Ishikawa (cell line): Measurements from ENCODE around the gene MYH14.
A peak's percentile ranks its signal among the peaks of the same experiment; 100 is the strongest.

ENCODE experiments used
- CEBPB ChIP-seq: IDR thresholded peaks from 2 replicates; pipeline ENCODE4 v1.6.1; 2012
- CREB1 ChIP-seq: IDR thresholded peaks from 2 replicates; pipeline ENCODE4 v1.6.1; 2012; ENCODE audit warnings: low read depth
- EGR1 ChIP-seq: IDR thresholded peaks from 2 replicates; pipeline ENCODE4 v1.6.1; 2012
- EP300 ChIP-seq: IDR thresholded peaks from 2 replicates; pipeline ENCODE4 v1.6.1; 2012; ENCODE audit warnings: borderline replicate concordance
- FOXM1 ChIP-seq: IDR thresholded peaks from 2 replicates; pipeline ENCODE4 v1.6.1; 2012; ENCODE audit warnings: low read depth, borderline replicate concordance
- NFIC ChIP-seq: IDR thresholded peaks from 2 replicates; pipeline ENCODE4 v1.6.1; 2012
- RAD21 ChIP-seq: IDR thresholded peaks from 2 replicates; pipeline ENCODE4 v1.6.1; 2012; ENCODE audit warnings: low read depth
- TAF1 ChIP-seq: IDR thresholded peaks from 2 replicates; pipeline ENCODE4 v1.6.1; 2012; ENCODE audit warnings: low read depth, mild to moderate bottlenecking
- TCF12 ChIP-seq: IDR thresholded peaks from 2 replicates; pipeline ENCODE4 v1.6.1; 2012; ENCODE audit warnings: low read depth
- TEAD4 ChIP-seq: IDR thresholded peaks from 2 replicates; pipeline ENCODE4 v1.6.1; 2012
- YY1 ChIP-seq: IDR thresholded peaks from 2 replicates; pipeline ENCODE4 v1.6.1; 2012; ENCODE audit warnings: low read depth
- ZBTB7A ChIP-seq: IDR thresholded peaks from 2 replicates; pipeline ENCODE4 v1.6.1; 2012; ENCODE audit warnings: low read depth
- TF ChIP-seq, protein P1 (sequence below): IDR thresholded peaks from 2 replicates; pipeline ENCODE4 v1.6.1; 2012
- TF ChIP-seq, protein P2 (sequence below): IDR thresholded peaks from 2 replicates; pipeline ENCODE4 v1.6.1; 2012; ENCODE audit warnings: low read depth, mild to moderate bottlenecking
- TF ChIP-seq, protein P3 (sequence below): IDR thresholded peaks from 2 replicates; pipeline ENCODE4 v1.6.1; 2012

MYH14 gene

DNA sequence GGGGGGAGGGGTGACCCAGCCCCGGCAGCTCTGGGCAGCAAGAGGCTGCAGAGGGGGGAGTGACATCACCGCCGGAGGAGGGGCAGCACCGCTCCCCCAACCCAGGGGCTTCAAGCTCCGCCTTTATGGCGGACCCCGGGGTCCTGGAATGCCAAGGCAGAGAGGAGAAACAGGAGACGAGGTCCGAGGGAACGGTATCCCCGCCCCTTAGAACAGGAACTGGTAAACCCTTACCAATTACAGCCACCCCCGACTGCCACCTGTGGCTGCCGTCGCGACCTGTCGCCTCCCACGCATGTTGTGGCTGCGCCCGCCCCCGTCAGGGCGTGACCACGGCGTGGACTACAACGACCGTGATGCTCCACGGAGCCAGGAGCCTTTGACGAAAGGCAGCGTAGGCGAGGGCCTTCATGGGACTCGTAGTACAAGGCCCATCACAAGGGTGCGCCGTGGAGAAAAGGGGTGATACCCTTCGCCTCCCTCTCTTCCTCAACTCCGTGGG is 129.9 kb downstream of the MYH14 start:
- TF ChIP-seq, protein P1, sequence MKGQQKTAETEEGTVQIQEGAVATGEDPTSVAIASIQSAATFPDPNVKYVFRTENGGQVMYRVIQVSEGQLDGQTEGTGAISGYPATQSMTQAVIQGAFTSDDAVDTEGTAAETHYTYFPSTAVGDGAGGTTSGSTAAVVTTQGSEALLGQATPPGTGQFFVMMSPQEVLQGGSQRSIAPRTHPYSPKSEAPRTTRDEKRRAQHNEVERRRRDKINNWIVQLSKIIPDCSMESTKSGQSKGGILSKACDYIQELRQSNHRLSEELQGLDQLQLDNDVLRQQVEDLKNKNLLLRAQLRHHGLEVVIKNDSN, result no peak
- TF ChIP-seq CREB1, result 0 out of 2 replicates have a peak, but pooled peaks have one; percentile 60
- TF ChIP-seq TAF1, result peak; percentile 31; the same call in 1 of the 2 replicates
- no peak for TF ChIP-seq CEBPB
- TF ChIP-seq, protein P2, sequence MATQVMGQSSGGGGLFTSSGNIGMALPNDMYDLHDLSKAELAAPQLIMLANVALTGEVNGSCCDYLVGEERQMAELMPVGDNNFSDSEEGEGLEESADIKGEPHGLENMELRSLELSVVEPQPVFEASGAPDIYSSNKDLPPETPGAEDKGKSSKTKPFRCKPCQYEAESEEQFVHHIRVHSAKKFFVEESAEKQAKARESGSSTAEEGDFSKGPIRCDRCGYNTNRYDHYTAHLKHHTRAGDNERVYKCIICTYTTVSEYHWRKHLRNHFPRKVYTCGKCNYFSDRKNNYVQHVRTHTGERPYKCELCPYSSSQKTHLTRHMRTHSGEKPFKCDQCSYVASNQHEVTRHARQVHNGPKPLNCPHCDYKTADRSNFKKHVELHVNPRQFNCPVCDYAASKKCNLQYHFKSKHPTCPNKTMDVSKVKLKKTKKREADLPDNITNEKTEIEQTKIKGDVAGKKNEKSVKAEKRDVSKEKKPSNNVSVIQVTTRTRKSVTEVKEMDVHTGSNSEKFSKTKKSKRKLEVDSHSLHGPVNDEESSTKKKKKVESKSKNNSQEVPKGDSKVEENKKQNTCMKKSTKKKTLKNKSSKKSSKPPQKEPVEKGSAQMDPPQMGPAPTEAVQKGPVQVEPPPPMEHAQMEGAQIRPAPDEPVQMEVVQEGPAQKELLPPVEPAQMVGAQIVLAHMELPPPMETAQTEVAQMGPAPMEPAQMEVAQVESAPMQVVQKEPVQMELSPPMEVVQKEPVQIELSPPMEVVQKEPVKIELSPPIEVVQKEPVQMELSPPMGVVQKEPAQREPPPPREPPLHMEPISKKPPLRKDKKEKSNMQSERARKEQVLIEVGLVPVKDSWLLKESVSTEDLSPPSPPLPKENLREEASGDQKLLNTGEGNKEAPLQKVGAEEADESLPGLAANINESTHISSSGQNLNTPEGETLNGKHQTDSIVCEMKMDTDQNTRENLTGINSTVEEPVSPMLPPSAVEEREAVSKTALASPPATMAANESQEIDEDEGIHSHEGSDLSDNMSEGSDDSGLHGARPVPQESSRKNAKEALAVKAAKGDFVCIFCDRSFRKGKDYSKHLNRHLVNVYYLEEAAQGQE, result no peak
- TF ChIP-seq RAD21, result no peak
- no peak for TF ChIP-seq EP300
- no peak for TF ChIP-seq NFIC
- peak; percentile 99 for TF ChIP-seq EGR1
- TF ChIP-seq, protein P3, sequence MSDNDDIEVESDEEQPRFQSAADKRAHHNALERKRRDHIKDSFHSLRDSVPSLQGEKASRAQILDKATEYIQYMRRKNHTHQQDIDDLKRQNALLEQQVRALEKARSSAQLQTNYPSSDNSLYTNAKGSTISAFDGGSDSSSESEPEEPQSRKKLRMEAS, result no peak

DNA sequence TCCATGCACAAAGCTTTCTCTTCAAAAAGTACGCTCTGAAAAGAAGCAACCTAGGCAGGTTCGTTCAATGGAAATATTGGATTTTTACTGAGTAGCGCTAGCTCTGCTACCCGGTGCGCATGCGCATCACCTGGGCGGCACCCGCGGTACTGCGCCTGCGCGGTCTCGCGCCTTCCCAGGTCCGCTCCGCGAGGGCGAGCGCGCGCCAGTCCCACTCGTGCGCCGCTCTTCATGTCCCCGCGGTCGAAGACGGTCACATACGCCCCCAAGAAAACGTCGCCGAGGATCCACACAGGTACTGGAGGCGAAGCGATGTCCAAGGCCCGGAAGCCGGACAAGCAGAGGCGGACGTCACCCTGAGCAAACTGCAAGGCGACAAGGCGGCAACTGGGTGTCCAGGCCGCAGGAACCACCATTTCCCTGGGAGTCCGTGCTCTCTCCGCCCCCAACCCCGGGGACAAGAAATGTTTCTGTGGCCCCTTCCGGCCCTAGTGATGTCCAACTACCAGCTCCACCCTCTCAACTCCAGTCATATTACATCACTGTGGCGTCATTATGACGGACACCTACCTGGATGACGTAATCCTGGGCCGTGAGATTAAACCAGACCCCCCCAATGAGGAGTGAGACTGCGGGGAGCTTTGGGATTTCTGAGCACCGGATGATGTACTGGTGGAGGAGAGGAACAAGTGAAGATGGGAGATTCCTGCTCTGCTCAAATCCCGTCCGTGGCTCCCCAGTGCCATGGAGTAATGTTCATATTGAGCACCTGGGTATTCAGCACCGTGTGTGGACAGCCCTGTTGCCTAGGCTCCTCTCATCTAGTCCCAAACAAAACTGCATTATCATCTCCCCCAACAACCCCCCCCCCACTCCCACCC is 130.6 kb downstream of the MYH14 start:
- TF ChIP-seq TCF12 (0 out of 2 replicates have a peak, but pooled peaks have one; percentile 25), CEBPB (peak; percentile 22; the same call in 1 of the 2 replicates), FOXM1 (no peak)
- TF ChIP-seq, protein P3, result peak; percentile 99

DNA sequence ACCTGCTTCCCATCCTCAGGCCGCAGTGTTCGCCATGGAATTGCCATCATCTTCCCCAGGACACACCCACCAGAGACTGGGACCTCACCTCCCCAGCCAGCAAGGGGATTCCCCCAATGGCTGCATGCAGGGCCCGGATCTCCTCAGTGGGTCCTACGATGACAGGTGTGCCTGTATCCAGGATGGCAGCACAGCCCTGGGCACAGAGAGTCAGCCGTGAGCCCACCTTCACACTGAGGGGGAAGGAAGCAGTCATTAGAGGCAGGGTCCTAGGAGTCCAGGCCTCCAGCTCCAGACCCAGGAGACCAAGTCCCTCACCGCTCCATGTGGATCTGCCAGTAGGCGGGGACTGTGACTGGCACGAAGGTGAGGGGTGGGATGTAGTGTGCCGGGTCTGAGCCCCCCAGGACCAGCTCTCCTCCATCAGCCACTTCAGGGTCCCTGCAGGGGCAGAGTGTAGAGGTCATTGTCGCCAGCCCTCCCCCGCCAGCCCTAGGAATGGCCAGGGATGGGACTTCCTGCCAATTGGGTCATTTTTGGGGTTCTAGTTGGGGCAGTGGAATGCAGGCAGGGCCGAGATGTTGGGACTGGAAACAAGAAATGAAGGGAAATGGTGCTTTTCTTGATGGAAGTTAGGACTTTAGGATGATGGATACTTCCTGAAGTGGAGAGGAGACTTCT is 131.5 kb downstream of the MYH14 start:
- no peak for TF ChIP-seq CREB1
- TF ChIP-seq, protein P3, result no peak
- no peak for TF ChIP-seq EGR1
- TF ChIP-seq, protein P1, result no peak
- TF ChIP-seq TCF12, result no peak
- no peak for TF ChIP-seq CEBPB
- TF ChIP-seq FOXM1, result no peak
- no peak for TF ChIP-seq RAD21
- TF ChIP-seq ZBTB7A, result no peak
- TF ChIP-seq, protein P2, result no peak
- TF ChIP-seq YY1, result no peak
- no peak for TF ChIP-seq NFIC
- TF ChIP-seq TAF1, result no peak
- no peak for TF ChIP-seq TEAD4
- no peak for TF ChIP-seq EP300

DNA sequence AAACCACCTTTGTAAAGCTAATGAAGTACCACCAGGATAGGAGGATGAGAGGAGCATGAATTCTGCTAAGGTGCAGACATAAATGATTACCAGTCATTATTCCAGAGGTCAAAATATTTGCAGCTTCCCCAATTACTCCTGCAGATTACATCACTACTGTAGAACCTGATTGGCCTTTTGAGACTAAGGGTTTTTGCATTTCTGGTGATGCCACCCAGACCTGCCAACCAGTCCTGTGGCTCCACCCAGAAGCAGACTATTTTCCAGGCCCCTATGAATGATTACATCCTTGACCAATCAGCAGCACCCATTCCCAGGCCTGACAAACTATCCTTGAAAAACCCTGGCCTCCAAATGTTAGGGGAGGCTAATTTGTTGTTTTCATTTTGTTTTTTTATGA is 136.9 kb downstream of the MYH14 start:
- TF ChIP-seq, protein P2, result no peak
- TF ChIP-seq CEBPB, result no peak
- no peak for TF ChIP-seq TAF1
- no peak for TF ChIP-seq EGR1
- TF ChIP-seq TEAD4, result no peak
- no peak for TF ChIP-seq YY1
- TF ChIP-seq TCF12, result no peak
- TF ChIP-seq FOXM1, result no peak
- no peak for TF ChIP-seq EP300
- no peak for TF ChIP-seq ZBTB7A
- TF ChIP-seq NFIC, result no peak
